Measurements from ENCODE around the gene MYO9A.

DNA sequence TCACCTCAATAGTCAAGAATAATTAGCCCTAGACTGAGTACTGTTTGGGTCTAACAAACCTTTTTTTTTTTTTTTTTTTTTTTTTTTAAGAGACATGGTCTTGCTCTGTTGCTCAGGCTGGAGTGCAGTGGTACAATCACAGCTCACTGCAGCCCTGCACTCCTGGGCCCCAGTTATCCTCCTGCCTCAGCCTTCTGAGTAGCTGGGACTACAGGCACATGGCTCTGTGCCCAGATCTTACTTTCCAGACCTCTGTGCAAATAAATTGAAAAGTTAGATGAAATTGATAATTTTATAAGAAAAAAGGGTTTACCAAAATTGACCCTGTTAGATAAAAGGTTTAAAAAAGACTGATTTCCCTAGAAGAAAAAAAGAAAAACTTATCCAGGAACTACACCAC lies 228.6 kb downstream of the MYO9A start:
- TF ChIP-seq CTCF (conservative IDR thresholded peaks at IDR 0.05; ENCODE audit: low read depth, low read length) (no peak), EZH2 (IDR thresholded peaks at IDR 0.05; ENCODE audit: borderline replicate concordance, low read depth, low read length, poor library complexity, severe bottlenecking) (no peak)
